Neural progenitor cell (in vitro differentiated cells): Measurements from ENCODE around the gene MYH7B. TPM values are rescaled to one million over a fixed set of nuclear protein-coding genes. Genes with fewer than 3 reads are reported as not detected.

Experiments used
- DNase-seq: peaks from one replicate; pipeline ENCODE4 v3.0.0-alpha.2; 2016; ENCODE audit warnings: low spot score
- H2AFZ ChIP-seq: fragments of 200-600 bp; sonication (generic); replicated peaks from 2 replicates; pipeline ENCODE4 v1.6.1; 2016; ENCODE audit warnings: antibody characterized with exemption
- H3F3A ChIP-seq: fragments of 200-600 bp; sonication (generic); 2 replicates; pipeline ENCODE4 v1.6.1; 2016; ENCODE audit warnings: antibody characterized with exemption, low read depth
- H3K27ac ChIP-seq: fragments of 200-600 bp; sonication (generic); 2 replicates; pipeline ENCODE4 v1.5.1; 2016; ENCODE audit warnings: mild to moderate bottlenecking
- H3K27me3 ChIP-seq: fragments of 200-600 bp; sonication (generic); 2 replicates; pipeline ENCODE4 v1.6.1; 2016; ENCODE audit warnings: mild to moderate bottlenecking, moderate library complexity
- H3K36me3 ChIP-seq: fragments of 200-600 bp; sonication (generic); 2 replicates; pipeline ENCODE4 v1.5.1; 2016
- H3K4me1 ChIP-seq: fragments of 200-600 bp; sonication (generic); 2 replicates; pipeline ENCODE4 v1.6.1; 2016; ENCODE audit warnings: mixed run types
- H3K4me2 ChIP-seq: fragments of 200-600 bp; sonication (generic); 2 replicates; pipeline ENCODE4 v1.6.1; 2016
- H3K4me3 ChIP-seq: fragments of 200-600 bp; sonication (generic); 2 replicates; pipeline ENCODE4 v1.5.1; 2016
- H3K79me2 ChIP-seq: fragments of 200-600 bp; sonication (generic); 2 replicates; pipeline ENCODE4 v1.6.1; 2016; ENCODE audit warnings: low read depth
- H3K9ac ChIP-seq: fragments of 200-600 bp; sonication (generic); 2 replicates; pipeline ENCODE4 v1.6.1; 2016
- H3K9me3 ChIP-seq: fragments of 200-600 bp; sonication (generic); 2 replicates; pipeline ENCODE4 v1.5.1; 2016; ENCODE audit warnings: low read depth
- H4K20me1 ChIP-seq: fragments of 200-600 bp; sonication (generic); 2 replicates; pipeline ENCODE4 v1.6.1; 2016; ENCODE audit warnings: low read depth
- H3K27ac Mint-ChIP-seq: 3 replicates; pipeline ENCODE4 v1.8.0; 2021; ENCODE audit warnings: mixed read lengths
- H3K27me3 Mint-ChIP-seq: 2 replicates; pipeline ENCODE4 v1.8.0; 2022; ENCODE audit warnings: low read depth, mild to moderate bottlenecking, inconsistent platforms, moderate library complexity, mixed read lengths; ENCODE audit not compliant: insufficient read depth
- H3K36me3 Mint-ChIP-seq: 3 replicates; pipeline ENCODE4 v1.8.0; 2021; ENCODE audit warnings: mixed read lengths
- H3K4me1 Mint-ChIP-seq: 3 replicates; pipeline ENCODE4 v1.8.0; 2021; ENCODE audit warnings: mixed read lengths
- H3K4me3 Mint-ChIP-seq: 3 replicates; pipeline ENCODE4 v1.8.0; 2021; ENCODE audit warnings: mild to moderate bottlenecking, moderate library complexity, mixed read lengths
- H3K9me3 Mint-ChIP-seq: 3 replicates; pipeline ENCODE4 v1.8.0; 2020; ENCODE audit warnings: mixed read lengths
- EZH2 ChIP-seq: fragments of 200-600 bp; sonication (generic); IDR thresholded peaks from 2 replicates; pipeline ENCODE4 v1.6.1; 2017; ENCODE audit warnings: antibody characterized with exemption, mild to moderate bottlenecking, moderate library complexity
- EZH2phosphoT487 ChIP-seq: fragments of 200-600 bp; sonication (generic); IDR thresholded peaks from 2 replicates; pipeline ENCODE4 v1.6.1; 2017; ENCODE audit warnings: antibody characterized with exemption
- total RNA-seq: library from RNA; depleted of rRNA; stranded (reverse); fragments of >200 nt; gene quantifications from 2 replicates; pipeline ENCODE4 v1.2.3, GENCODE V29; 2015; ENCODE audit warnings: low replicate concordance
- TF ChIP-seq, protein P1 (sequence below): fragments of 200-600 bp; sonication (generic); IDR thresholded peaks from 2 replicates; pipeline ENCODE4 v1.5.1; 2017; ENCODE audit warnings: antibody characterized with exemption, mild to moderate bottlenecking

MYH7B gene
- total RNA-seq, 1 donor from 2014 or later = not detected

DNA sequence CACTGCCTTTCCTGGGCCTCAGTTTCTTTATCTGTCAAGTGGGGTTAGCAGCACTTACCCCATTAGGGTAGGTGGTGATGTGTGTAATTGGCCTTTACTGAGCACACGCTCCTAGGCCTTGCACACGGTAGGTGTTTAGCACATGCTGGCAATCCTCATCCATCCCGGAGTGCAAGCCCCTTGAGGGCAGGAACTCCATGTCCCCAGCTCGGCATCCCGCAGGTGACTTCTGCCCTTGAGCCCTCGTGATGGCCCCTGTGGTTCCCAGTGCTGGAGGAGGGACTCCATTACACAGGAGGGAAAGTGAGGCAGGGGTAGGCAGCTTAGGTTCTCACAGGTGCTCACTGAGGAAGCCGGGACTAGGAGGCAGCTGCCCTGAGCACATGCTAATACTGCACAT, 40.0 kb downstream of the MYH7B start:
- H3K36me3 ChIP-seq = no peaks in the 10 kb centered on the region

DNA sequence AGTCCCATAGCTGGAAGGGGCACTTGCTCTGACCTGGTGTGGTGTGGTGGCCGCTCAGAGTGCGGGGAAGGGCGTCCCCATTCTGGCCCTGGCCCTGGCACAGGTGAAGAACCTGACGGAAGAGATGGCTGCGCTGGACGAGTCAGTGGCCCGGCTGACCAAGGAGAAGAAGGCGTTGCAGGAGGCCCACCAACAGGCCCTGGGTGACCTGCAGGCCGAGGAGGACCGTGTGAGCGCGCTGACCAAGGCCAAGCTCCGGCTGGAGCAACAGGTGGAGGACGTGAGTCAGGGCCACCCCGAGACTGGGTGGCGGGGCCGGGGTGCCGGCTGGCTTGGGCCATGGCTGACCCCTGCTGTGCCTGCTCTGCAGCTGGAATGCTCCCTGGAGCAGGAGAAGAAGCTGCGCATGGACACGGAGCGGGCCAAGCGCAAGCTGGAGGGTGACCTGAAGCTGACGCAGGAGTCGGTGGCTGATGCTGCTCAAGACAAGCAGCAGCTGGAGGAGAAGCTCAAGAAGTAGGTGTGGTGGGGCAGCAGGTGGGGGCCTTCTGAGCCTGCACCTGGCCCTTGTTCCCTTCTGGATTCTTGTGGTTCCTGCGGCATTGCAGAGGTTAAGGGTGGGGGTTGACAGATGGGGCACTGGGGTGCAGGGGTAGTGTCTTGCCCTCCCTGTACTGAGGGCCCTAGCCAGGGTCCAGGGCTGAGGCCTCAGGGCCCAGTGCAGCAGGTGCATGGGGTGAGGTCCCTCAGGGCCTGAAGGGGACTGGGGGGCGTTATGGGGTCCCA, 40.8 kb downstream of the MYH7B start:
- Mint-ChIP-seq H3K36me3 (peaks cover 18% of the 10 kb centered on the region), H3K4me3 (no peak overlapping the region), H3K4me1 (no peaks in the 10 kb centered on the region), H3K9me3 (no peaks in the 10 kb centered on the region), H3K27me3 (no peaks in the 10 kb centered on the region), H3K27ac (peak overlapping the region; percentile 46)
- H2AFZ ChIP-seq = no peak overlapping the region
- DNase-seq = no peak
- peaks cover 9% of the 10 kb centered on the region for H4K20me1 ChIP-seq
- no peak overlapping the region for H3K9ac ChIP-seq
- H3F3A ChIP-seq = no peaks in the 10 kb centered on the region
- no peak overlapping the region for H3K27ac ChIP-seq
- H3K4me1 ChIP-seq = no peaks in the 10 kb centered on the region
- no peaks in the 10 kb centered on the region for H3K27me3 ChIP-seq
- TF ChIP-seq, protein P1, sequence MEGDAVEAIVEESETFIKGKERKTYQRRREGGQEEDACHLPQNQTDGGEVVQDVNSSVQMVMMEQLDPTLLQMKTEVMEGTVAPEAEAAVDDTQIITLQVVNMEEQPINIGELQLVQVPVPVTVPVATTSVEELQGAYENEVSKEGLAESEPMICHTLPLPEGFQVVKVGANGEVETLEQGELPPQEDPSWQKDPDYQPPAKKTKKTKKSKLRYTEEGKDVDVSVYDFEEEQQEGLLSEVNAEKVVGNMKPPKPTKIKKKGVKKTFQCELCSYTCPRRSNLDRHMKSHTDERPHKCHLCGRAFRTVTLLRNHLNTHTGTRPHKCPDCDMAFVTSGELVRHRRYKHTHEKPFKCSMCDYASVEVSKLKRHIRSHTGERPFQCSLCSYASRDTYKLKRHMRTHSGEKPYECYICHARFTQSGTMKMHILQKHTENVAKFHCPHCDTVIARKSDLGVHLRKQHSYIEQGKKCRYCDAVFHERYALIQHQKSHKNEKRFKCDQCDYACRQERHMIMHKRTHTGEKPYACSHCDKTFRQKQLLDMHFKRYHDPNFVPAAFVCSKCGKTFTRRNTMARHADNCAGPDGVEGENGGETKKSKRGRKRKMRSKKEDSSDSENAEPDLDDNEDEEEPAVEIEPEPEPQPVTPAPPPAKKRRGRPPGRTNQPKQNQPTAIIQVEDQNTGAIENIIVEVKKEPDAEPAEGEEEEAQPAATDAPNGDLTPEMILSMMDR = no peak
- no peak for TF ChIP-seq EZH2phosphoT487
- no peak for TF ChIP-seq EZH2
- no peaks in the 10 kb centered on the region for H3K36me3 ChIP-seq
- no peak overlapping the region for H3K4me2 ChIP-seq
- H3K4me3 ChIP-seq = no peak overlapping the region
- H3K9me3 ChIP-seq = no peaks in the 10 kb centered on the region
- no peaks in the 10 kb centered on the region for H3K79me2 ChIP-seq

More for the DNA sequence above, 40.0 kb downstream of the MYH7B start:
- Mint-ChIP-seq H3K4me3 (no peak overlapping the region), H3K27me3 (no peaks in the 10 kb centered on the region), H3K27ac (no peak overlapping the region), H3K4me1 (no peaks in the 10 kb centered on the region), H3K9me3 (no peaks in the 10 kb centered on the region), H3K36me3 (peaks cover 18% of the 10 kb centered on the region)
- no peak overlapping the region for H2AFZ ChIP-seq
- H3K4me3 ChIP-seq = no peak overlapping the region
- no peak overlapping the region for H3K9ac ChIP-seq
- H3F3A ChIP-seq = no peaks in the 10 kb centered on the region
- H3K27me3 ChIP-seq = no peaks in the 10 kb centered on the region
- TF ChIP-seq EZH2phosphoT487 (no peak), EZH2 (no peak)
- TF ChIP-seq, protein P1 = no peak
- no peaks in the 10 kb centered on the region for H3K4me1 ChIP-seq
- no peaks in the 10 kb centered on the region for H3K9me3 ChIP-seq
- H3K4me2 ChIP-seq = no peak overlapping the region
- peaks cover 9% of the 10 kb centered on the region for H4K20me1 ChIP-seq
- H3K27ac ChIP-seq = no peak overlapping the region
- H3K79me2 ChIP-seq = no peaks in the 10 kb centered on the region
- no peak for DNase-seq

DNA sequence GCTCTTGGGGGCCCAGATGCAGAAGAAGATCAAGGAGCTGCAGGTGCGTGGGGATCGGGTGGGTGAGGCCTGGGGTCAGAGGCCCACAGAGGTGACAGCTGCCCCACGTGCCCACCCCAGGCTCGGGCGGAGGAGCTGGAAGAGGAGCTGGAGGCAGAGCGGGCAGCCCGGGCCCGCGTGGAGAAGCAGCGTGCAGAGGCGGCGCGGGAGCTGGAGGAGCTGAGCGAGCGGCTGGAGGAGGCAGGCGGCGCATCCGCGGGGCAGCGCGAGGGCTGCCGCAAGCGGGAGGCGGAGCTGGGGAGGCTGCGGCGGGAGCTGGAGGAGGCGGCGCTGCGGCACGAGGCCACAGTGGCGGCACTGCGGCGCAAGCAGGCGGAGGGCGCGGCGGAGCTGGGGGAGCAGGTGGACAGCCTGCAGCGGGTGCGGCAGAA, 41.5 kb downstream of the MYH7B start:
- Histone ChIP-seq H3K27me3 (no peaks in the 10 kb centered on the region), H3K36me3 (no peaks in the 10 kb centered on the region), H3K4me1 (no peaks in the 10 kb centered on the region), H3K27ac (no peak overlapping the region), H3K9me3 (no peaks in the 10 kb centered on the region), H2AFZ (no peak overlapping the region), H3K4me3 (no peak overlapping the region), H3K9ac (no peak overlapping the region), H4K20me1 (peaks cover 9% of the 10 kb centered on the region), H3K4me2 (no peak overlapping the region), H3K79me2 (no peaks in the 10 kb centered on the region), H3F3A (no peaks in the 10 kb centered on the region)
- H3K27me3 Mint-ChIP-seq = peaks cover 3% of the 10 kb centered on the region
- no peak for DNase-seq
- no peaks in the 10 kb centered on the region for H3K4me1 Mint-ChIP-seq
- H3K27ac Mint-ChIP-seq = no peak overlapping the region
- TF ChIP-seq, protein P1 = no peak
- H3K9me3 Mint-ChIP-seq = no peaks in the 10 kb centered on the region
- no peak overlapping the region for H3K4me3 Mint-ChIP-seq
- H3K36me3 Mint-ChIP-seq = peaks cover 19% of the 10 kb centered on the region
